HG02885 (cell line): ENCODE measurements around the gene ANKS1A.
"Not testable (repeated sequence)": the region's sequence is repeated elsewhere in the genome, so short reads cannot be mapped to it uniquely, and the experiment has no call there.

Experiments used
- ATAC-seq: cut with Tn5 transposase; IDR thresholded peaks from one replicate; pipeline ENCODE4 v1.9.1; 2021; ENCODE audit warnings: mild to moderate bottlenecking; ENCODE audit not compliant: unreplicated experiment, poor library complexity

ANKS1A gene

DNA sequence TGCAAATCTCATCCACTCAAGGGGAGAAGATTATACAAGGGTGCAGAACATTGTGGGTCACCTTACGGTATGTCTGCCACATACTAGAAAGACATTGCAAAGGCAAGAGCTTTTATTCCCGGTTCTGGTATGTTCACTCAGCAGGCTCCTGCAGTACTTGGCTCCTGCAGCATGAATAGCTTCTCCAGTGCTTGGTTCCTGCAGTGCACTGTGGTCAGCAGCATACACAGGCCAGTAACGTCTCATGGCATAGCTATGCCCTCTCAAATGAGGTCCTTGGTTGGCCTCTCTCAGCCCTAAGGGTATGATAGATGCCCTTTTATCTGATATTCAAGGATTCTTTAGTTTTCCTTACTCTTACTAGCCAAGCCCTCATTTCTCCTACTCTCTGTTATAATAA, 239.4 kb downstream of the ANKS1A start:
- ATAC-seq: no peak

GRCh38 chr6:35136185-35136584, 247.1 kb downstream of the ANKS1A start:
- ATAC-seq: no peak

DNA sequence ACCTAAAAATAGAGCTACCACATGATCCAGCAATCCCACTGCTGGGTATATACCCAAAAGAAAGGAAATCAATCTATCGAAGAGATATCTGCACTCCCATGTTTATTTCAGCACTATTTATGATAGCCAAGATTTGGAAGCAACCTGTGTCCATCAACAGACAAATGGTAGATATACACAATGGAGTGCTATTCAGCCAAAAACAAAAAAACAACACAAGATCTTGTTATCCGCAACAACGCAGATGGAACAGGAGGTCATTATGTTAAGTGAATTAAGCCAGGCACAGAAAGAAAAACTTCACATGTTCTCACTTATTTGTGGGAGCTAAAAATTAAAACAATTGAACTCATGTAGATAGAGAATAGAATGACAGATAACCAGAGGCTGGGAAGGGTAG, 249.1 kb downstream of the ANKS1A start:
- not testable (repeated sequence) for ATAC-seq

DNA sequence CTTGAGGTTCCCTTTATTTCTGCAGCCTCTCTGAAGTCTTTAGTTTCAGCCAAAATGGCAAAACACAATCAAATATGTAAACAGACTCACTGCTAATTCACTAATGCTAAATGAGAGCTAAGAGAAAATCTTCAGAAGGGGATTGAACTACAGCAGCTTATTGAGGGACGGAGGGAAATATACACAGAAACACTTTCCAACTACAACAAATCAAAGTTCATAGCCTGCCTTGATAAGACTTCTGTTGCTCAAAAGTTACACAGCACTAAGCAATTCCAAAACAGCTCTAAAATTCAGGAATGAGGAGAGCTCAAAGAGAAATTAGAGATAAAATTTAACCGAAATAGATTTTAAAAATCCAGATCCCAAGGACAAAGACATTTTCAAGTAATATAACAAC, 250.4 kb downstream of the ANKS1A start:
- ATAC-seq: no peak

- no peak for ATAC-seq
Observed at GRCh38 chr6:35139924-35140638, 251.0 kb downstream of the ANKS1A start.

DNA sequence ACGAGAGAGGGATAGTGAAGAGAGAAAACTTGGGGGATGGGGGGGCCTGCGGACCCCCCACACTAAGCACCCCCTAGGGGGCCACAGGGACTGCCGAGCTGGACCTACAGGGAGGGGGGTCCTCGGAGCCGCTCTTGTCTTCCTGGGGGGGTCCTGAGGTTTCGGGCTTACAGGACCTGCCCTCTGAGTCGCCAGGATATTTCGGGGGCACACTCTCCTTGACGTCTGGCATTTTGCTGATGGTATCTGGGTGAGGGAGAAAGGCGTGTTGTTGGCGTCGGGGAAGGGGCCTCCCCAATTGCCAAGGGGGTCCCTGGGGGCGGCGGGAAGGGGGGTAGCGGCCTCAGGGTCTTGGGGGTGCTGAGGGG, 251.6 kb downstream of the ANKS1A start:
- no peak for ATAC-seq
